Naive B cell (primary cell): ENCODE data around the gene ABHD15. TPM values are rescaled to one million over a fixed set of nuclear protein-coding genes. Genes with fewer than 3 reads are reported as not detected.

Source experiments
- ATAC-seq, 2 donors: fragments of 150-1000 bp; cut with Tn5 transposase; 2 replicates each; pipeline ENCODE4 v1.10.0; 2021; ENCODE audit warnings: low read depth in 2 of 2, mild to moderate bottlenecking in 2 of 2, moderate library complexity in 2 of 2
- DNase-seq: peaks from one replicate; pipeline ENCODE4 v3.0.0; 2022
- H3K27ac Mint-ChIP-seq, 6 donors: one replicate each; pipeline ENCODE4 v1.8.0; 2020 to 2022; ENCODE audit warnings: mild to moderate bottlenecking in 6 of 6, mixed read lengths in 6 of 6, moderate library complexity in 5 of 6, inconsistent platforms in 2 of 6
- H3K27me3 Mint-ChIP-seq, 3 donors: one replicate each; pipeline ENCODE4 v1.8.0; 2021 to 2022; ENCODE audit warnings: mixed read lengths in 3 of 3, mild to moderate bottlenecking in 1 of 3
- H3K36me3 Mint-ChIP-seq, 2 donors: one replicate each; pipeline ENCODE4 v1.8.0; 2020 to 2022; ENCODE audit warnings: mixed read lengths in 2 of 2, inconsistent platforms in 1 of 2, mild to moderate bottlenecking in 1 of 2
- H3K4me1 Mint-ChIP-seq, 3 donors: one replicate each; pipeline ENCODE4 v1.8.0; 2020 to 2022; ENCODE audit warnings: mixed read lengths in 3 of 3, inconsistent platforms in 1 of 3, mild to moderate bottlenecking in 1 of 3, moderate library complexity in 1 of 3
- H3K4me3 Mint-ChIP-seq, 8 donors: one replicate each; pipeline ENCODE4 v1.8.0; 2020 to 2022; ENCODE audit warnings: mild to moderate bottlenecking in 8 of 8, mixed read lengths in 8 of 8, moderate library complexity in 8 of 8, inconsistent platforms in 2 of 8
- H3K9me3 Mint-ChIP-seq, 7 donors: one replicate each; pipeline ENCODE4 v1.8.0; 2020 to 2022; ENCODE audit warnings: mixed read lengths in 7 of 7, mild to moderate bottlenecking in 5 of 7, inconsistent platforms in 2 of 7, moderate library complexity in 1 of 7
- polyA plus RNA-seq, 6 donors: library from polyadenylated mRNA; unstranded; fragments of 300-500 nt; fragmentation: Illumina TruSeq; gene quantifications; one replicate each; pipeline ENCODE4 v1.2.3, GENCODE V29; 2021; ENCODE audit warnings: low read depth in 6 of 6

ABHD15 gene
- polyA plus RNA-seq, 6 donors from 2014 or later: 15.1 to 45.2 (median 20.3) TPM

- Mint-ChIP-seq H3K36me3 (no peaks in the 10 kb centered on the region), H3K27me3 (no peaks in the 10 kb centered on the region), H3K27ac (peak overlapping the region in 2 of 6 donors; percentile 67 to 80), H3K4me3 (no peak overlapping the region), H3K9me3 (no peaks in the 10 kb centered on the region), H3K4me1 (no peaks in the 10 kb centered on the region)
- DNase-seq: no peak
- ATAC-seq: no peak
Measured at GRCh38 chr17:29607557-29608195, 40.8 kb upstream of the ABHD15 start.

GRCh38 chr17:29603109-29603674 is 36.4 kb upstream of the ABHD15 start:
- no peak for ATAC-seq
- H3K27me3 Mint-ChIP-seq: no peaks in the 10 kb centered on the region
- no peaks in the 10 kb centered on the region for H3K9me3 Mint-ChIP-seq
- no peaks in the 10 kb centered on the region for H3K4me1 Mint-ChIP-seq
- no peak for DNase-seq
- no peaks in the 10 kb centered on the region for H3K36me3 Mint-ChIP-seq
- H3K27ac Mint-ChIP-seq: no peak overlapping the region
- H3K4me3 Mint-ChIP-seq: no peak overlapping the region

- H3K4me1 Mint-ChIP-seq: peaks cover 5 to 16% (median 9%) of the 10 kb centered on the region in 3 donors
- ATAC-seq: no peak
- DNase-seq: no peak
- H3K36me3 Mint-ChIP-seq: no peaks in the 10 kb centered on the region
- peaks cover 0 to 10% (median 0%) of the 10 kb centered on the region in 3 donors for H3K27me3 Mint-ChIP-seq
- no peaks in the 10 kb centered on the region for H3K9me3 Mint-ChIP-seq
- peak overlapping the region in 1 of 8 donors; percentile 41 for H3K4me3 Mint-ChIP-seq
- H3K27ac Mint-ChIP-seq: no peak overlapping the region
Measured at GRCh38 chr17:29597361-29598172, 30.7 kb upstream of the ABHD15 start.

GRCh38 chr17:29596811-29597210 is 30.0 kb upstream of the ABHD15 start:
- ATAC-seq: no peak
- Mint-ChIP-seq H3K36me3 (no peaks in the 10 kb centered on the region), H3K9me3 (no peaks in the 10 kb centered on the region), H3K4me3 (peak overlapping the region in 1 of 8 donors; percentile 41), H3K27ac (no peak overlapping the region), H3K4me1 (peaks cover 6 to 22% (median 16%) of the 10 kb centered on the region in 3 donors), H3K27me3 (peaks cover 0 to 10% (median 0%) of the 10 kb centered on the region in 3 donors)
- DNase-seq: no peak

GRCh38 chr17:29595943-29596774 is 29.3 kb upstream of the ABHD15 start:
- Mint-ChIP-seq H3K4me1 (peaks cover 12 to 28% (median 20%) of the 10 kb centered on the region in 3 donors), H3K9me3 (no peaks in the 10 kb centered on the region)
- DNase-seq: no peak

GRCh38 chr17:29595107-29595942 is 28.5 kb upstream of the ABHD15 start:
- Mint-ChIP-seq H3K27ac (no peak overlapping the region), H3K27me3 (peaks cover 0 to 10% (median 0%) of the 10 kb centered on the region in 3 donors), H3K4me1 (peaks cover 17 to 36% (median 29%) of the 10 kb centered on the region in 3 donors), H3K36me3 (no peaks in the 10 kb centered on the region), H3K9me3 (no peaks in the 10 kb centered on the region), H3K4me3 (peak overlapping the region in 5 of 8 donors; percentile 62 to 90 (median 82))
- ATAC-seq: no peak
- DNase-seq: no peak

More at GRCh38 chr17:29595943-29596774, 29.3 kb upstream of the ABHD15 start:
- Mint-ChIP-seq H3K27me3 (peaks cover 0 to 10% (median 0%) of the 10 kb centered on the region in 3 donors), H3K4me3 (no peak overlapping the region), H3K27ac (no peak overlapping the region), H3K36me3 (no peaks in the 10 kb centered on the region)
- no peak for ATAC-seq

- Mint-ChIP-seq H3K9me3 (no peaks in the 10 kb centered on the region), H3K36me3 (no peaks in the 10 kb centered on the region), H3K27ac (no peak overlapping the region), H3K4me1 (peaks cover 24 to 44% (median 34%) of the 10 kb centered on the region in 3 donors), H3K27me3 (peaks cover 0 to 10% (median 0%) of the 10 kb centered on the region in 3 donors), H3K4me3 (peak overlapping the region in 7 of 8 donors; percentile 71 to 90 (median 85))
- DNase-seq (no peak), ATAC-seq (no peak)
Measured at GRCh38 chr17:29594519-29595090, 27.8 kb upstream of the ABHD15 start.

- DNase-seq (no peak), ATAC-seq (no peak)
- Mint-ChIP-seq H3K36me3 (no peaks in the 10 kb centered on the region), H3K27me3 (peaks cover 0 to 10% (median 0%) of the 10 kb centered on the region in 3 donors), H3K9me3 (no peaks in the 10 kb centered on the region), H3K27ac (peak overlapping the region in 1 of 6 donors; percentile 33), H3K4me1 (peaks cover 24 to 44% (median 34%) of the 10 kb centered on the region in 3 donors), H3K4me3 (peak overlapping the region; percentile 71 to 90 (median 84))
Measured at GRCh38 chr17:29593591-29594518, 27.0 kb upstream of the ABHD15 start.

GRCh38 chr17:29592850-29593551 is 26.2 kb upstream of the ABHD15 start, which contains the start of gene ANKRD13B:
Gene ANKRD13B (plus strand): TSS chr17:29593132. CDS start chr17:29593622, 490 bp downstream.
- peak within 1 kb of the TSS; percentile 84 to 94 (median 90) for H3K4me3 Mint-ChIP-seq
- ATAC-seq (peak in 1 of 2 donors; percentile 6), DNase-seq (peak; percentile 34)
- no peaks in the 10 kb centered on the region for H3K9me3 Mint-ChIP-seq
- H3K36me3 Mint-ChIP-seq: no peaks in the 10 kb centered on the region
- peaks cover 28 to 49% (median 38%) of the 10 kb centered on the region in 3 donors for H3K4me1 Mint-ChIP-seq
- H3K27me3 Mint-ChIP-seq: peaks cover 0 to 10% (median 0%) of the 10 kb centered on the region in 3 donors
- peak within 1 kb of the TSS in 4 of 6 donors; percentile 38 to 82 (median 55) for H3K27ac Mint-ChIP-seq

- Mint-ChIP-seq H3K9me3 (no peaks in the 10 kb centered on the region), H3K36me3 (no peaks in the 10 kb centered on the region), H3K4me3 (peak overlapping the region; percentile 84 to 94 (median 90)), H3K4me1 (peaks cover 35 to 59% (median 48%) of the 10 kb centered on the region in 3 donors), H3K27me3 (peaks cover 0 to 10% (median 0%) of the 10 kb centered on the region in 3 donors), H3K27ac (peak overlapping the region in 3 of 6 donors; percentile 38 to 82 (median 41))
- peak; percentile 77 for DNase-seq
- peak; percentile 47 to 49 for ATAC-seq
Measured at GRCh38 chr17:29591737-29592608, 25.1 kb upstream of the ABHD15 start.
